Kidney tubule cell (primary cell): ENCODE results near the gene ZNF638.
A peak's percentile ranks its signal among the peaks of the same experiment; 100 is the strongest.

Experiments used
- DNase-seq: peaks from one replicate; pipeline ENCODE4 v3.0.0-alpha.2; 2018; ENCODE audit warnings: low spot score

The ZNF638 gene

DNA sequence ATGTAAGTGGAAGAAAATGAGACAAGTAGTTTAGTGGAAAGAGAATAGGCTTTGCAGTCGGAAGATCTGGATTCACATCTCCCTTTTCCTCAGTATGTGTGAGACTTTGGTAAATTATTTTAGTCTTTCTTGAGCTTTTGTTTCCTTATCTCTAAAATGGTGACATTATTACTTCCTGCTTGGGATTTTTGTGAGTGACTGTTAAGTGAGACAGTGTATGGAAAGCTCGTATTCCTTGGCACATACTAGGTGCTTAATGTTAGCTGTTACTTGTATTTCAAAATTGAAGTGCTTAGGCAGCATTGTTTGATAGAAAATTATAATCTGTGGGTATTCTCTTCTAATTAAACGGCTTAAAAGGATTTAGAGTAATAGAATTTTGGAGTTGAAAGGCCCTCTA, 2.0 kb downstream of the ZNF638 start:
- DNase-seq: peak; percentile 4

DNA sequence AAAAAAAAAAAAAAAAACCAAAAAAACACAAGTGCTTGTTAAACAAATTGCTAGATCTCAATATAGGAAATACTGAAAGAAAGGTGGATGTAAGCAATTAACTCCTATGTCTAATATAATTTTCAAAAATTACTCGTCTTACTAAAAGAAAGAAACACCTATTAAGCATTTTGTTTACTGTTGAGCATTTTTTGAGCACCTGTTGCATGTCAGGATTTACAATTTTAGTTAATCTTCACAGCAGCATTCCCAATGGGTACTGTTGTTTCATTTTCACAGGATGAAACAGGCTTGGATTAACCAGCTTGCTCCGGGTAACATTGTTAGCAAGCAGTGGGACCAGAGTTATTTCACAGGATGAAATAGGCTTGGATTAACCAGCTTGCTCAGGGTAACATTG, 4.8 kb downstream of the ZNF638 start:
- no peak for DNase-seq

GRCh38 chr2:71336802-71337201, 5.2 kb downstream of the ZNF638 start:
- no peak for DNase-seq

DNA sequence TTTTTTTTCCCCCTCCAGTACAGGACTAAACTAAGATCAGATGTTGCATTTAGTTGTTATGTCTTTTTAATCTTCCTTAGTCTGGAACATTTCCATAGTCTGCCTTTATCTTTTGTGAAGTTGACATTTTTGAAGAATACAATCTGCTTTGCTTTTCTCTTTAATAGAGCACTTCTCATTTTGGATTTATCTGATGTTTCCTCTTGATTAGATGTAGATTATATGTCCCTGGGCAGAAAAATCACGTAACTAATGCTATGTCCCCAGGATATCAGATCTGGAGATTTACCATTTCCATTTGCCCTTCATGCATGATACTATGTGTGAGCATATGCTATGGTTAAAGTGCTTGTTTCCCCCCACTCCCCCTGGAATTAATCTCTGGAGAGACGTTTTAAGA, 6.2 kb downstream of the ZNF638 start:
- DNase-seq: no peak

GRCh38 chr2:71339685-71340084, 8.1 kb downstream of the ZNF638 start:
- no peak for DNase-seq

DNA sequence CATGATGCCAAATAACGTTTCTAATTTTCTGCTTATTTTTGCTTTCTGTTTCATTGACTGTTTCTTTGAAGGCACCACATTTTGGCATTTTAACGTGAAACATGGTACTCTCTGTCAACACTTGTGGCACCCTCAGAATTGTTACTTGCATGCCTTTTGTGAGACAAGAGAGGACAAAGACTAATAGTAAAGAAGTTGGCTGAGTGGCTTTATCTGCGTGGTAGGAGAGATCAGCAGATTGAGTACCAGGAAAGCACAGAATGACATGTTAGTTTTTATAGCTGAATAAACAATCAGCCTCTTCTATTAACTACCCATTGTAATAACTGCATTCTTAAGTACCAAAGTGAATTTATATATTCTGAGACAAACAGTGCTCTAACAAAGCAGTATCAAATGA, 8.6 kb downstream of the ZNF638 start:
- no peak for DNase-seq

DNA sequence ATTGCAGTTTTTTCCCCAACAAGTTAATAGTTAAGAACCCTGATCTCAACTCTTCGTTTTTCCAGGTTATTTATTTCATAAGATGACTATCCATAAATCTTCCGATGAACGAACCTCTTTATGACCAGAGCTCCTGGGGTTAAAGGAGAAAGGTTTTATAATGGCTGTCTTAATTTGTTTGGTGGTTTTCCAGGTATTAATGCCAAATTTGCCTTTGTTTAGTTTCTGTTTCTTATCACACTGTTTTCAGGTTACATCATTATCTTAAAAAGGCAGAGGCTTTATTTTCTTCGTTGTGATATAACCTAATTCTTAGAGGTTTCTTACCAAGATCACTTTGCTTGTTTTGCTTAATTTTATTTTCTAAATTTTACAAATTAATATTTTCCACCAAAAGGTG, 10.1 kb downstream of the ZNF638 start:
- no peak for DNase-seq

- DNase-seq: no peak
Measured at GRCh38 chr2:71346065-71346464, 14.5 kb downstream of the ZNF638 start.

- peak; percentile 9 for DNase-seq
Measured at GRCh38 chr2:71347517-71347916, 15.9 kb downstream of the ZNF638 start.

DNA sequence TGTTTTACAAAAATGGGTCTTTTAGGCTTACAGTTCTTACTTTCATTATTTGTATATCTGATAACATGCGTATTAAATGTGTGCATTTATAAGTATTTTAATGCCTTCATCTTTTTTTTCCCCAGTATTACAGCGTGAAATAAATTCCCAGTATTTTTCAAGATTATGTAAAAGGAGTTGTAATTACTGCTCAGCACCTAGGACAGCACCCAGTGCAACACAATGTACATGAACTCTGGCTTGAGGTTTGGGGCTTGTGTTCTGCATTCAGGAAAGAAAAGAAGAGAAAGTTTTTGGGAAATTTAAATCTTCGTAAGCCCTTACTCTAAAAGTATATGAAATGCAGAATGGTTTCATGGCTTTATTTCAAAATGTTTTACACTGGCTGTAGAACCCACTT, 16.7 kb downstream of the ZNF638 start:
- peak; percentile 7 for DNase-seq

DNA sequence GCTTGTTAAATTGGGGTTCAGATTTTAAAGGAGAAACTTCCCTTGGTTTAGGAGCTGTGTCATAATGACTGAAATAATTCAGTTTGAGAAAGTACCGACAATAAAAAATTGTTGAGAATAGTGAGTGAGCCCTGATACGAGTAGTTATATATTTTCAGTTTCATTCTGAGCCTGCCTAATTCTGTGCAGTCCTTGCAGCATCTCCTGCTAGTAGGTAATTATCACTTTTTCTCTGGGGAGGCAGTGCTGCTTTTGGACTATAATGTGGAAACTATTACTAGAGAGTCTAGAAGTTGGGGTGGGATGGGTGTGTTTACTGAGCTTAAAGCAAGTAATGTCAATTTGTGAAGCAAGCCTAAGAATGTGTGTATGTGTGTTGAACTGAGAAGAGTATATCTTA, 21.7 kb downstream of the ZNF638 start:
- DNase-seq: no peak

- DNase-seq: peak; percentile 60
Measured at GRCh38 chr2:71358931-71359671, 27.5 kb downstream of the ZNF638 start.

DNA sequence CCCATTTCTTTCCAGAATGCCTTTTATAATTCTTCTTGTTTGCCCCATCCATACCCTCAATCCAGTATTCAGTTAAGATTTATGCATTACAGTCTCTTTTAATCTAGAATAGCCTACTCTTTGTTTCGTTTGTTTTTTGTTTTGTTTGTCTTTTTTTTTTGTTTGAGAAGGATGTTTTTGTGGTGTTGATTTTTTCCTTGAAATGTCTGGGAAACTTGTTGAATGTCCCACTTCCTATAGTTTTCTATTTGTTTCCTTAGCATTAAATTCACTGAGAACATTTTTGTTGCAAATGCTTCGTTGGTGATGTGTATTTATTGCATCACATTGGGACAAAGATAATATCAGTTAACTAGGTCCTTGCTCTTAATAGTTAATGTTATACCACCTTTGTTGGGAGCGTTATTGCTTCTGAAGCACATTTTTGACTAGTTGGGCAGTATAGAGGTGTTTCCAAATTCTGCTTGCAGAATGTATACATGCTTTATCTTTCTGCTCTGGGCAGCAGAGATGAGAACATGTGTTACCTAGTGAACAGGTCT, 28.9 kb downstream of the ZNF638 start:
- DNase-seq: no peak

- no peak for DNase-seq
Measured at GRCh38 chr2:71361631-71362030, 30.0 kb downstream of the ZNF638 start.

- no peak for DNase-seq
Measured at GRCh38 chr2:71362447-71362846, 30.9 kb downstream of the ZNF638 start.

DNA sequence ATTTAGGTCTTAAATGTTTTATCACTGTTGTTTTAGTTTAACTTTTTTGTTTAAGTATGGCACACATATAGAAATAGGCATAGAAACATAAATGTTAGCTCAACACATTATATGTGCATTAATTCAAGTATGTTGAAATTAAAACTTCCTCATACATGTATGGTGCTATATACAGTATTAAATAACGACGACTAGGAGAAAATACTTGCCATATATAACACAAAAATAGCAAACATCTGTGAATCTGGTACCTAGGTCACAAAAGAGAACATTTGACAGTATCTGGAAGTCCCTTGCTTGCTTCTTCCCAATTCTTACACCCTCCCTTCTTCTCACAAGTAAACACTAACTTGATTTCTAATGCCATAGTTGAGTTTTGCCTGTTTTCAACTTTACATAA, 38.4 kb downstream of the ZNF638 start:
- DNase-seq: no peak

DNA sequence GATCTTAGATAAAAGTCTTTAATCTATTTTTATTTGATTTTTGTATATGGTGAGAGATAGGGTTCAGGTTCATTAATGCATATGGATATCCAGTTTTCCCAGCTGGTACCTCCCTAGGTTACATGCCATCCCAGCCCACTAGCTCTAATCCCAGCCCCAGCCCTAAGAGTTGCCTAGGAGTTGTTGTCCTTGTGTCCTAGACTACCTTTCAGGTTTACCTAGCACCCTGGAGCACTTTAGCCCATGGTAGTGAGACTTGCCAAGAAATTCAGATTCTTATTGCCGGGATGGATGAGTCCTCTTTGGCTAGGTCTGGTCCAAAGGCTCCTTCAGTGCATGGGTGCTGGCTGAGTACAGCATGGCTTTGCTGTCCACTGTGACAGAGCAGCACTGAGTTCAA, 40.5 kb downstream of the ZNF638 start:
- no peak for DNase-seq

GRCh38 chr2:71379086-71379485, 47.5 kb downstream of the ZNF638 start:
- peak; percentile 60 for DNase-seq

DNA sequence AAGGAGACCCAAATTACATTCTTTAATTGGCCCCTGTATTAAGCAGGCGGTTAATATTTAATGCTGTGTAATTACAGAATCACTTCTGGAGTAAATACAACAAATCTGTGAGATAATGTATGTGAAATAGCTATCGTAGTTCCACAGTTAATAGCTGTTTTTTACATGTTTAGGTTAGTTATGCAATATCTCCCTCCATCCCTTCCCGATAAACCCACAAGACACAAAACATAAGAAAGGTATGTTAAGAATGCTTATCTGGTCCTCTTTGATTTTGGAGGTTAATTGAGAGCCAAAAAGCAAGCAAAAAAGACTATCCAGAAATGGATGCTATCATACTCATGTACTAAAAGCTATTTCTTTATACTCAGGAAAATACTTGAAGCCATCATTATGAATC, 49.1 kb downstream of the ZNF638 start:
- DNase-seq: no peak

- DNase-seq: peak; percentile 39
Measured at GRCh38 chr2:71385012-71385411, 53.4 kb downstream of the ZNF638 start.

GRCh38 chr2:71388214-71388613, 56.6 kb downstream of the ZNF638 start:
- no peak for DNase-seq

DNA sequence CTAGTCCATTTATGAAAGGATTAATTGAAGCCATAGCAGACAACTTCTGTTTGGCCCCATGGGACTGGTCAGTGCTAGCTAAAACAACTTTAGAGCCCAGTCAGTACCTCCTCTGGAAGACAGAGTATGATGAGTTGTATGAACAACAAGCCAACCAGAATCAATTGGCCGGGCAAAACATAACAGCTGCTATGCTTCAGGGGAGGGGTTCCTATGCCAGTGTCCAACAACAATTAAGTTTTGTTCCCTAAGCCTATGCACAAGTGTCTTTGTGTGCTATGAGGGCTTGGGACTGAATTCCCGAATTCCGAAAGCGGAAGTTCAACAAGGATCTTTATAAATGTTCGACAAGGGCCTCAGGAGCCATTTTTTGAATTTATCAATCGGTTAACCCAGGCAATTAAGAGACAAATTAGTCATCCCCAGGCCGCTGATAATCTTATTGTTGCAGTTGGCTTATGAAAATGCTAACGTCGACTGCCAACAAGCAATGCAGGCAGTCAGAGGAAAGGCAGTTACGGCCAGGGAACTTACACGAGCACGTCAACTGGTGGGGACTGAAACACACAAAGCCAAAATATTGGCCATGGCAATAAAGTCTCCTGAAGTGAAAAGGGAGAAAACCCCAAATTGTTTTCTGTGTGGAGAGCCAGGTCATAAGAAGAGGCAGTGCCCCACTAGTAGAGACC, 57.9 kb downstream of the ZNF638 start:
- no peak for DNase-seq

DNA sequence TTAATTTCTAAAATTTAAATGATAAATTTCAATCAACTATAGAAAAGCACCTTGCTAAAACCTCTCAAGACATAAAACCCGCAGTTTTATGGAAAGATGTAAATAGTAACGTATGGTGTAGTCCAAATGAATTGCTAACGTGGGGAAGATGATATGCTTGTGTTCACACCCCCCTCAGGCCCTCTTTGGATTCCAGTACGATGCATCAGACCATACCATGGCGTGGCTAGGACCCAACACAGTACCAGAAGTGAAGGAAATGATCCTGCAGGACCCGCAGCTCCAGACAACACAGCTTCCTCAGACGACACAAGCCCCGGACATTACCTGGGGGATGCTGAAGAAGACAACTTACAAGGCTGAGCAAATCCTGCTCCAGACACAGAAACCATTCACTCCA, 61.6 kb downstream of the ZNF638 start:
- no peak for DNase-seq

DNA sequence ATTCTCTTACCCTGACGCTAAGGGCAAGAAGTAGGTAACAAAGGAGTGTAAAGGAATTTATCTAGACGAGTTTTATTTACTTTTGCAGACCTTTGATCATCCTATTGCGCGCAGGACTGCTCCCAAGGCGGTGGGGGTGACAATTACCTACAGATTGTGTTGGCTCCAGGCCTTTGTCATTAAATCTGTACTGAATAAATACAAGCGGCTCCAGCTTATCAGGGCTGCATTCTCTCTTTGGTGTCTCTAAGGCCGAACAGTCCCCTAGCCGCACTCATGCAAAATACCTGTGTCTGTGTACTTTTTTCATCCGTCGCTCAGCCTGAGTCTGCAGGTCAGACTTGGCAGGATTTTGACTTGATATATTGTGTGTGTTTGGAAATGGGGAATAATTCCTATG, 63.9 kb downstream of the ZNF638 start:
- DNase-seq: no peak
